Activated naive CD4-positive, alpha-beta T cell treated with anti-CD3 and anti-CD28 coated beads, Interleukin-2, amount 10 ng/mL, durations not matched to agents 7 days and 5 days (primary cell): ENCODE results near the gene NEU4.

Experiments used
- CTCF ChIA-PET: fragments of 350-600 bp; sonication (Branson Sonifier 250); formaldehyde crosslinking; loops from one replicate; lab custom pipeline; 2021; ENCODE audit warnings: antibody characterized with exemption; lab: Charles Lee
- DNase-seq: peaks from one replicate; pipeline ENCODE4 v3.0.0-alpha.2; 2020
- H3K27ac Mint-ChIP-seq: one replicate; pipeline ENCODE4 v1.8.0; 2021; ENCODE audit warnings: mild to moderate bottlenecking, moderate library complexity, mixed read lengths
- H3K27me3 Mint-ChIP-seq: one replicate; pipeline ENCODE4 v1.8.0; 2021; ENCODE audit warnings: mild to moderate bottlenecking, mixed read lengths
- H3K36me3 Mint-ChIP-seq: one replicate; pipeline ENCODE4 v1.8.0; 2021; ENCODE audit warnings: mixed read lengths
- H3K4me1 Mint-ChIP-seq: one replicate; pipeline ENCODE4 v1.8.0; 2021; ENCODE audit warnings: mixed read lengths
- H3K4me3 Mint-ChIP-seq: one replicate; pipeline ENCODE4 v1.8.0; 2021; ENCODE audit warnings: mild to moderate bottlenecking, moderate library complexity, mixed read lengths
- H3K9me3 Mint-ChIP-seq: one replicate; pipeline ENCODE4 v1.8.0; 2021; ENCODE audit warnings: mixed read lengths

The NEU4 gene

GRCh38 chr2:241860184-241861078 is 51.4 kb downstream of the NEU4 start:
- Mint-ChIP-seq H3K36me3 (peaks cover 4% of the 10 kb centered on the region), H3K27me3 (peaks cover 43% of the 10 kb centered on the region), H3K9me3 (peaks cover 8% of the 10 kb centered on the region), H3K4me1 (peaks cover 52% of the 10 kb centered on the region), H3K4me3 (no peak overlapping the region), H3K27ac (no peak overlapping the region)
- CTCF ChIA-PET, result interaction anchor here (0.9 to 1.6 kb wide), 5 partner anchors 8 to 159 kb away, joined by 3 to 9 read pairs (median 5); partner anchors contain the start of gene ING5
- DNase-seq, result no peak

- H3K27ac Mint-ChIP-seq, result peak overlapping the region; percentile 59
- peaks cover 56% of the 10 kb centered on the region for H3K4me1 Mint-ChIP-seq
- peaks cover 8% of the 10 kb centered on the region for H3K9me3 Mint-ChIP-seq
- peaks cover 4% of the 10 kb centered on the region for H3K36me3 Mint-ChIP-seq
- no peak overlapping the region for H3K4me3 Mint-ChIP-seq
- CTCF ChIA-PET, result no interaction called here
- no peak for DNase-seq
- peaks cover 51% of the 10 kb centered on the region for H3K27me3 Mint-ChIP-seq
These were observed 52.3 kb downstream of the NEU4 start for GRCh38 chr2:241861264-241861663.

GRCh38 chr2:241862093-241862492 is 53.1 kb downstream of the NEU4 start:
- Mint-ChIP-seq H3K27ac (no peak overlapping the region), H3K4me1 (peaks cover 56% of the 10 kb centered on the region), H3K27me3 (peaks cover 59% of the 10 kb centered on the region), H3K9me3 (peaks cover 8% of the 10 kb centered on the region), H3K36me3 (peaks cover 4% of the 10 kb centered on the region), H3K4me3 (no peak overlapping the region)
- CTCF ChIA-PET, result no interaction called here
- no peak for DNase-seq

GRCh38 chr2:241862775-241863535 is 54.0 kb downstream of the NEU4 start:
- H3K27me3 Mint-ChIP-seq, result peaks cover 68% of the 10 kb centered on the region
- no peak for DNase-seq
- H3K4me3 Mint-ChIP-seq, result peak overlapping the region; percentile 41
- CTCF ChIA-PET, result no interaction called here
- peak overlapping the region; percentile 43 for H3K27ac Mint-ChIP-seq
- peaks cover 4% of the 10 kb centered on the region for H3K36me3 Mint-ChIP-seq
- H3K4me1 Mint-ChIP-seq, result peaks cover 58% of the 10 kb centered on the region
- H3K9me3 Mint-ChIP-seq, result peaks cover 8% of the 10 kb centered on the region

- Mint-ChIP-seq H3K4me1 (peaks cover 61% of the 10 kb centered on the region), H3K36me3 (peaks cover 4% of the 10 kb centered on the region), H3K27ac (peak overlapping the region; percentile 43), H3K4me3 (peak overlapping the region; percentile 41), H3K9me3 (peaks cover 8% of the 10 kb centered on the region), H3K27me3 (peaks cover 74% of the 10 kb centered on the region)
- peak; percentile 63 for DNase-seq
- CTCF ChIA-PET, result no interaction called here
These were observed 54.6 kb downstream of the NEU4 start for GRCh38 chr2:241863536-241863954.

GRCh38 chr2:241864168-241864849 is 55.3 kb downstream of the NEU4 start:
- CTCF ChIA-PET, result no interaction called here
- peaks cover 8% of the 10 kb centered on the region for H3K9me3 Mint-ChIP-seq
- peaks cover 79% of the 10 kb centered on the region for H3K27me3 Mint-ChIP-seq
- peaks cover 65% of the 10 kb centered on the region for H3K4me1 Mint-ChIP-seq
- no peak for DNase-seq
- peak overlapping the region; percentile 61 for H3K27ac Mint-ChIP-seq
- peaks cover 4% of the 10 kb centered on the region for H3K36me3 Mint-ChIP-seq
- H3K4me3 Mint-ChIP-seq, result peak overlapping the region; percentile 0

GRCh38 chr2:241864850-241865213 is 55.8 kb downstream of the NEU4 start:
- H3K4me3 Mint-ChIP-seq, result no peak overlapping the region
- DNase-seq, result no peak
- CTCF ChIA-PET, result no interaction called here
- H3K9me3 Mint-ChIP-seq, result peaks cover 8% of the 10 kb centered on the region
- no peak overlapping the region for H3K27ac Mint-ChIP-seq
- peaks cover 82% of the 10 kb centered on the region for H3K27me3 Mint-ChIP-seq
- H3K4me1 Mint-ChIP-seq, result peaks cover 59% of the 10 kb centered on the region
- H3K36me3 Mint-ChIP-seq, result peaks cover 4% of the 10 kb centered on the region

GRCh38 chr2:241865416-241865956 is 56.5 kb downstream of the NEU4 start:
- Mint-ChIP-seq H3K36me3 (peaks cover 4% of the 10 kb centered on the region), H3K4me3 (peak overlapping the region; percentile 2), H3K4me1 (peaks cover 54% of the 10 kb centered on the region), H3K27ac (peak overlapping the region; percentile 49), H3K9me3 (peaks cover 8% of the 10 kb centered on the region), H3K27me3 (peaks cover 79% of the 10 kb centered on the region)
- no peak for DNase-seq
- CTCF ChIA-PET, result no interaction called here

GRCh38 chr2:241865957-241866789 is 57.2 kb downstream of the NEU4 start:
- CTCF ChIA-PET, result interaction anchor here (1.0 to 1.1 kb wide), 2 partner anchors 9 to 28 kb away, joined by 3 to 5 read pairs; no protein-coding TSS in a partner anchor
- Mint-ChIP-seq H3K9me3 (peaks cover 8% of the 10 kb centered on the region), H3K4me1 (peaks cover 50% of the 10 kb centered on the region), H3K36me3 (peaks cover 4% of the 10 kb centered on the region), H3K27me3 (peaks cover 81% of the 10 kb centered on the region), H3K27ac (no peak overlapping the region), H3K4me3 (no peak overlapping the region)
- DNase-seq, result peak; percentile 53
